ENCODE results near the gene SLC12A4.

DNA sequence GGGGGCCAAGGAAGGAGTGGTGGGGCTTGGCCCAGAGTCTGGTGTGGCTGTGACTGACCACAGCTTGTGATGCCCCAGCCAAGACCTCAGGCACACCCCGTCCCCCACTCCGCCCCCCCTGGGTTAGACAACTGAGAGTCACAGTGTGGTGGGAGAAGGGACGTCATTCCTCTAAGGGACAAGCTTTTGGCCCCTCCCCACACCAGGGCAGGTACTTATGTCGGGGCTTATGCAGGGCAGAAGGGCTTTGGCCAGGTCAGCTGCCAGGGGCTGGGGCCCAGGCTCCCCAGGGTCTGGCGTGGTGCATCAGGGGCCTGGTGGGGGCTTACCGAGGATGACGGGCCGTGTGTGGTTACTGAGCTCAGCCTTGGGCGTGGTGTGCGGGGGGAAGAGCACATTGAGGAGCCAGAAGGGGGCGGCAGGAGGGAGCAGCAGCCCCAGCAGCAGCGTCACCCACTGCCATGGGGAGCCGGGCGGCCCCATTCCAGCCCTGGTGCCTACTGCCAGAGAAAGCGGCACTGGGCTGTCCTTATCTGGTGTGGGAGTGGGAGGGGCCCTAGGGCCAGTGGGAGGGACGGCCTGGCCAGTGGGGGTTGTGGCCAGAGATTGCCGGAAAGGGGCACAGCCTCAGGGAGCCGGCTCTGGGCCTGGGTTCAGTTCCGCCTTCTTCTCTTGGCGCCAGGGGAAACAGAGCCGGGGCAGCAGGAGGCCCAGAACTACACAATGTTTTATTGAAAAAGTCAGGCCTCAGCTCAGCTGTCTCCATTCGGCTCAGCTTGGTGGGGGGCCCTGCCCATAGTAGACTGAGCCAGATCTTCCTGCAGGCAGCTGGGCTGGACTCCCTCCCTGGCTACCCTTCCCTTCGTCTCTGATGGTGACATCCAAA is 24.6 kb downstream of the SLC12A4 start, which contains the start of gene LCAT:
- TF ChIP-seq, protein P1, sequence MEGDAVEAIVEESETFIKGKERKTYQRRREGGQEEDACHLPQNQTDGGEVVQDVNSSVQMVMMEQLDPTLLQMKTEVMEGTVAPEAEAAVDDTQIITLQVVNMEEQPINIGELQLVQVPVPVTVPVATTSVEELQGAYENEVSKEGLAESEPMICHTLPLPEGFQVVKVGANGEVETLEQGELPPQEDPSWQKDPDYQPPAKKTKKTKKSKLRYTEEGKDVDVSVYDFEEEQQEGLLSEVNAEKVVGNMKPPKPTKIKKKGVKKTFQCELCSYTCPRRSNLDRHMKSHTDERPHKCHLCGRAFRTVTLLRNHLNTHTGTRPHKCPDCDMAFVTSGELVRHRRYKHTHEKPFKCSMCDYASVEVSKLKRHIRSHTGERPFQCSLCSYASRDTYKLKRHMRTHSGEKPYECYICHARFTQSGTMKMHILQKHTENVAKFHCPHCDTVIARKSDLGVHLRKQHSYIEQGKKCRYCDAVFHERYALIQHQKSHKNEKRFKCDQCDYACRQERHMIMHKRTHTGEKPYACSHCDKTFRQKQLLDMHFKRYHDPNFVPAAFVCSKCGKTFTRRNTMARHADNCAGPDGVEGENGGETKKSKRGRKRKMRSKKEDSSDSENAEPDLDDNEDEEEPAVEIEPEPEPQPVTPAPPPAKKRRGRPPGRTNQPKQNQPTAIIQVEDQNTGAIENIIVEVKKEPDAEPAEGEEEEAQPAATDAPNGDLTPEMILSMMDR (optimal IDR thresholded peaks at IDR 0.05 in 1 of 3, IDR thresholded peaks at IDR 0.05 in 1 of 3, conservative IDR thresholded peaks at IDR 0.05 in 1 of 3; ENCODE audit: extremely low read depth in 1 of 3, insufficient read depth in 2 of 3, low read length in 3 of 3): no peak
- no peak for TF ChIP-seq EZH2 (IDR thresholded peaks at IDR 0.05; ENCODE audit: low read length)

Data from keratinocyte (primary cell).